GM15510 (cell line): ENCODE measurements around the gene STK32B.

Experiments
- POLR2A ChIP-seq: IDR thresholded peaks from 3 replicates; pipeline ENCODE4 v1.6.1; 2011; ENCODE audit warnings: borderline replicate concordance; ENCODE audit not compliant: insufficient read length; ENCODE audit errors: extremely low read depth

STK32B gene

DNA sequence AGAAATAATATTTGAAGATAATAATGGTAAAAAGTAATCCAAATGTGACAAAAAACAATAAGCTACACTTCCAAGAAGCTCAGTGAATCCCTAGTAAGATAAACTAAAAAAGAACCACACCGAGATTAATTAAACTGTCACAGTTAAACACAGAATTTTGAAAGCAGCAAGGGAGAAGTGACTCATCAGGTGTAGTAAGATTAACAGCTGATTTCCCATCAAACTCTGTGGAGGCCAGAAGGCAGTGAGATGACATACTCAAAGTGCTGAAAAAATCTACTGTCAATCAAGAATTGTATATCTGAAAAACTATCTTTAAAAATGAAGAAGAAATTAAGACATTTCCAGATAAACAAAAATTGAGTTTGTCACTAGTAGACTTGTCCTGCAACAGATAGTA lies 35.3 kb downstream of the STK32B start:
- no peak for TF ChIP-seq POLR2A

DNA sequence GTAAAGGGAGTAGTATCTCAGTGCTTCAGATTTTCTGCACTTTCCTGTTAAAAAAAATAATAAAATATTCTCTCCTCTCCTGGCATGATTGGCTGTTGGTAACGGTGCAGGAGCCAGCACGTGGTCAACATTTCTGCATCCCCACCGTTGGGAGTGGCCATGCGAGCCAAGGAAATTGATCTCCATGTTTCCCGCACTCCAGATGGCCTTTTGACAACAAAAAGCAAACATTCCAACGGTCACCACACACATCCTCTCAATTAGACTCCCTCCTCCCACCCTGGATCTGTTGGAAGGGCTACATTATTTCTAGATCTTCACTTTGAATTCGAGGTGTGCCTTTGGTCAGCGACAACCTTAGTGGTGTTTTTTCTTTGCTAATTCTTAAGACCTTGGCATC lies 45.0 kb downstream of the STK32B start:
- no peak for TF ChIP-seq POLR2A

DNA sequence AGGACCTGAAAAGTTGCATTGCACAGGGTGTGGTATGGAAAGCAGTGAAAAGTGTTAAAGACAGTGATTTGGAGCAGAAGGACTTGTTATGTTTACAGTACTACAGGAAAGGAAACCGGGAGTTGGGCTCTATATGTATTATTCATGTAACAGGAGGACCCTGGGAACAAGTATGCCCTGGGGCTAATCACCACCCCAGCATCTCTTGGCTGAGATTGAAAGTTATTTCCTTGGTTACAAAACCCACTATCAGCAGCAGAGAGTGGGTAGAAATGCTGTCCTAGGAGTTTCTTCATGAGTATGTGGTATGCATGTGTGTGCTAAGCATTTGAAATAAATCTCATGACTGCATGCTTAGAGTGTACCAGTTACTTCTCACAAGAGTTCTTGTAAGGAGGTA lies 46.9 kb downstream of the STK32B start:
- no peak for TF ChIP-seq POLR2A

DNA sequence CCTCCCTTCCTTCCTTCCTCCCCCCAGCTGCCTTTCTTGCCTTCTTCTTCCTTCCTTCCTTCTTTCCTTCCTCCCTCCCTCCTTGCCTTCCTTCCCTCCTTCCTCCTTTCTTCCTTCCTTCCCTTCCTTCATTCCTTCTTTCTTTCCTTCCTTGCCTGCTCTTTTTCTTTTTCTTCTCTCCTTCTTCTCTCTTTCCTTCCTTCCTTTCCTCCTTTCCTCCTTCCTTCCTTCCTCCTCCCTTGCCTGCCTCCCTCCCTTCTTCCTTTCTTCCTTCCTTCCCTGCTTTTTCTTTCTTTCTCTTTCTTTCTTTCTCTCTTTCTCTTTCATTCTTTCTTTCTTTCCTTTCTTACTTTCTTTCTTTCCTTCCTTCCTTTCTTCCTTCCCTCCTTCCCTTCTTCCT lies 49.1 kb downstream of the STK32B start:
- no peak for TF ChIP-seq POLR2A

DNA sequence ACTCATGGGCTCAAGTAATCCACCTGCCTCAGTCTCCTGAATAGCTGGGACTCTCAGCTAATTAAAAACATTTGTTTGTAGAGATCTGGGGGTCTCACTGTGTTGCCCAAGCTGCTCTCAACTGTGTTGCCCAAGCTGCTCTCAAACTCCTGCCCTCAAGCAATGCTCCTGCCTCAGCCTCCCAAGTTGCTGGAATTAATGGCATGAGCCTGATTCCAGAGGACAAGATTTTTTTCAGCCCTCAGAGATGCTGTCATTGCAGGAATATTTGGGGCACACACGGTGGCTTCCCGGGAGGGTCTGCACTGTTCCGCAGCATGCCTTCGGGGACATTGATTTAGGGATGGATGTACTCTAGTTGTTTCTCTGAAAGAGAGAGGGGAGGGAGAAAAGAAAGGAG lies 49.7 kb downstream of the STK32B start:
- no peak for TF ChIP-seq POLR2A

DNA sequence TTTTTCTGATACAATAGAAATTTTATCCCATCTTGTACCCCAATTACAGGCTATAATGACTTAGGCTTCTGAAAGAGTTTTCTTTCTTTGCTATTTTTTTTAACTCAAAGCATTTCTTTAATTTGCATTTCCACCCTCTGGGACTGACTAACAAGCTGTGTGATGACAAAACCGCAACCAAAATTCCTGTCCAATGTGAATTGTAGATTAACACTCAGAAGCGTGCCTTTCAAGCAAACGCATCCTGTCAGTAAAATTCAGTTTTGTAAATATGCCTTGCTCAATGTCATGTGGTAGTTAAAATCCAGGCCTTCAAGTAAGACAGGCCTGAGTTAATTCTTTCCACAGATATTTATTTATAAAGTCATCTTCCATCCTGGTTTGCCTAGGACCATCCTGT lies 50.3 kb downstream of the STK32B start:
- no peak for TF ChIP-seq POLR2A

DNA sequence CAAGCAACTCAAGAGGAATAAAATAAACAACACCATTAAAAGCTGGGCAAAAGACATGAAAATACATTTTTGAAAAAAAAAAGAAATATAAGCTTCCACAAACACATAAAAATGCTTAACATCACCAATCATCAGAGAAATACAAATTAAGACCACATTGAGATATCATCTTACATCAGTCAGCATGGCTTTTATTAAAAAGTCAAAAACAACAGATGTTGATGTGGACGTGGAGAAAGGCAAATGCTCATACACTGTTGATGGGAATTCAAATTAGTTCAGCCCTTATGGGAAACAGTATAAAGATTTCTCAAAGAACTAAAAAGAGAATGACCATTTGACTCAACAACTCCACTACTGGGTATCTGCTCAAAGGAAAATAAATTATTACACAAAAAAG lies 59.6 kb downstream of the STK32B start:
- TF ChIP-seq POLR2A = no peak

DNA sequence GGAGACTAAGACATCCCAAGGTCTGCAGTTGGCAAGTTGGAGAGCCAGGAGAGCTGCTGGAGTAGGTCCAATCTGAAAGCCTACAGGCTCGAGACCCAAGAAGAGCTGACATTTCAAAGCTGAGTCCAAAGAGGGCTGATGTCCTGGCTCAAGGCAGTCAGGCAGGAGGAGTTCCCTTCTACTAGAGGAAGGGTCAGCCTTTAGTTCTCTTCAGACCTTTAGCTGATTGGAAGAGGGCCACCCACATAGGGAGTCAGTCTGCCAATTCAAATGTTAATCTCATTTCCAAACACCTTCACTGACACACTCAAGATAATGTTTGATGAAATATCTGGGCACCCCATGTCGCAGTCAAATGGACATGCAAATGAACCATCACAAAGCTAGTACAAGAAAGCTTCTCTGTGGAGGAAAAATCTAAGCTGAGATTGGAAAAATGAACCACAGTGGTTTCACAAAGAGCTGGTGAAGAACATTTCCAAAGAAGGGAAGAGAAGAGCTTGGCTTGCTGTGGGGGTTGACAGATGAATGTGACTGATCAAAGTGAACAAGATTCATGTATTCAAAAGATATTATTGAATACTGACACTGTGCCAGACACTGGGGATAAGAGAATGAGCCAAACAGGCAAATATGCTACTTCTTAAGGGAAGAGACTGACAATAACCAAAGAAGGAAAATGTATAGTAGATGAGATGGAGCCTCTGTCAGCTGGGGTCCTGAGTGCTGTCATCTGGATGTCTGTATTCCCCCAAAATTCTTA lies 61.2 kb downstream of the STK32B start:
- no peak for TF ChIP-seq POLR2A

DNA sequence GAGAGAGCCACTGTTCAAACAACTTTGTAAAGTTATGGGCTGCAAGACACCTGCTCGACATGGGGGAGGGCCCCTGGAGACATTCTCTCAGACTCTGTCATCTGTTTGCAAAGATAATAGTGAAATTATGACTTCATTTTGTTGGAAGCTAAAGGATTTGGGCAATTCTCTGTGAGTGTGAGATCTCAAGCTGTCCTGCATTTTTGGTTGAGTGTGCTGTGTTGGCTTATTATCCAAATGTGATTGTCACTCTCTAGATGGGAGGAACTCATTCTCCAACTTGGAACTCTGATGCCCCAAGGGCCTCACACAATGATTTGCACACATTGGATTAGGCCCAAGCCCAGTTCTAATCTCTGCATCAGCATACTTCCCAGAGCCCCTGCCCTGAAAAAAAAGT lies 63.7 kb downstream of the STK32B start:
- TF ChIP-seq POLR2A = no peak

DNA sequence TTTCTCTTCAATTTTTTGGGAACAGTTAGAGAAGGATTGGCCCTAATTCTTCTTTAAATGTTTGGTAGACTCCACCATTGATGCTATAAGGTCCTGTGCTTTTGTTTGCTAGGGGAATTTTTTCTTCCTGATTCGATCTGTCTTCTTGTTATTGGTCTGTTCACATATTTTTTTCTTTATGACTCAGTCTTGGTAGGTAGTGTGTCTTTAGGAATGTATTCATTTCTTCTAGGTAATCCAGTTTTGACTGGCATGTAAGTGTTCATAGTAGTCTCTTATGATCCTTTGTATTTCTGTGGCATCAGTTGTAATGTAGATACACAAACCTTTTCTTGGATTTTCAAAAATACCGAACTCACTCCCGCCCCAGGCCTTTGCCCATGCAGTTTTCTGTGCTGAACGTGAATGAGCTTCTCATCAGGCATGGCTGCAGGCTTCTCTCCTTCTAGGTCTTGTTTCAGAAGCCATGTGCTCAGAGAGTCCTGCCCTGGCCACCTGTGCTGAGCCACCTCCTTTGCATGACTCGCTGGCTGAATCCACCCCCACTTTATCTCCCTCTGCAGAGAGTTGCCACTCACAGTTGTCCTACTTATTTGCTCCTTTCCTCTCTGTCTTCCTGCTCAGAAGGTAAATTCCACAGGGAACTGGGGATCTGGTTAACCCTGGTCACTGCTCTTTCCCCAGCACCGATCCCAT lies 67.0 kb downstream of the STK32B start:
- TF ChIP-seq POLR2A = no peak

DNA sequence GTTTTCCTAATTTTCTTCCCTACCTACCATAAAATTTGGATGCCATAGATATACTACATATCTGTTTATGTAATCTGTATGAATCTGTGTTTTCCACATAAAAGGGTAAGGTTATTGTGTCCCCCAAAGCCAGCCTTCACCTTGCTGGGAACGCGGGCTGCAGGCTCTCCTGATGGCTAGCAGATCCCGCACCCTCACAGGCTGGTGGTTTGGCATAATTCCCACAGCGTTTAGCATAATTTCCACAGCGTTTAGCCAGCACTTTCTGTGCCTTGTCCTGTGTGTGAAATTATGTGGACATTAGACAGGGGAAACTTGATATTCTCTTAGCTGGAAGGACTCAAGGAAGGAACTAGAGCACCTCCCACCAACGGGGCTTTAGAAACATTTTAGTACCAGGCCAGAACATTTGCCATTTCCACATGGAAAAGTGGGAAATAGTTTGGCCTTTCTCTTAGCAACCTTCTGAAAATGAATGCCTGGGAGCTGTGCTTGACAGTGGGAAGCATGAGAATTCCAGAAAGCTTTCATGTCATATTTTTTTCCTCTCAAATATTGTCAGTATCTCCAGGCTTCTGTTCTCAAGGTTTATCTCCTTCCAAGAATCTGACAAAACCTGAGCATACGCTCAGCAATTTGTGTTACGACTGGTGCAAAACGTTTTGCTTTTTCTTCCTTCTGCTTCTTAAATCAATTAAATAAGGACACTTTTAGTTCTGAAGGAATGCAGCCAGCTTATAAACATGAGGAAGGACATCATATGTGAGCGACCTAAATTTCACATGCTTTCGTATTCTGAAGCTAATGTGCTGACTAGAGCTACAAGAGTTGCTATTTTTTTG lies 67.9 kb downstream of the STK32B start:
- TF ChIP-seq POLR2A = no peak

DNA sequence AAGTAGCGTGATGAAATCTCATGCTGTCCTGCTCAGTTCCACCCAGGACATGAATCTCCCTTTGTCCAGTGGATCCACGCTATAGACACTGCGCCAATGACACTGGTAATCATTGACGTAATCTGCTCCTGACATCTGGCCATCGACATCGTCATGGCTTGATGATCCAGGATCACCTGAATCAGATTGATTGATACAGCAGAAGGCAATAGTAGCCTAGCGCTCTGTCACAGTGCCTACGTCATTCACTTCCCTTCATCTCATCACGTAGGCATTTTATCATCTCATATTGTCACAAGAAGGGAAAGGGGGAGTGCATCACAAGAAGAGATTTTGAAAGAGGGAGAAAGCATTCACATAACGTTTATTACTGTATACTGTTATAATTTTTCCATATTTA lies 68.8 kb downstream of the STK32B start:
- TF ChIP-seq POLR2A = no peak

DNA sequence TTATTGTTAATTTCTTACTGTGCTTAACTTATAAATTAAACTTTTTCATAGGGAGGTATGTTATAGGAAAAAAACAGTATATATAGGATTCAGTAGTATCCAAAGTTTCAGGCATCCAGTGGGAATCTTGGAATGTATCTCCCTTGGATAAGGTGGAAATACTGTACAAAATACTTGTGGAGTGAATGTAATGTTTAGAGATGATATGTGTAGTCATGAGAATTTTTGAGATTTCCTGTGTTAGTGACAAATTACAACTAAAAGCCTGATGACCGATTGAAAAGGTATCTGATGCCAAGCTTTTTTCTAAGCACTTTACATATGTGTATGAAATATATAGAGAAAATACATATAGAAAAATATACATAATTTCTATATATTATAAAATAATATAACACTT lies 69.2 kb downstream of the STK32B start:
- no peak for TF ChIP-seq POLR2A

DNA sequence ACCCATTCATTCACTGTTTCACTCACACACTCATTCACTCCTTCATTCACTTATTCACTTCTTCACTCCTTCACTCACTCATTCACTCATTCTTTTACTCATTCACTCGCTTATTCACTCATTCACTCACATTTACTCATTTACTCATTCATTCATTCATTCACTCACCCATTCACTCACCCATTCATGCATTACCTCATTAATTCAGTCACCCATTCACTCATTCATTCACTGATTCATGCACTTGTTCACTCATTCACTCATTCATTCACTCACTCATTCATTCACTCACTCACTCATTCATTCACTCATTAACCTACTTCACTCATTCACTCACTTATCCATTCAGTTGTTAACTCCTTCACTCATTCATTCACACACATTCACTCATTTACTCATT lies 70.8 kb downstream of the STK32B start:
- TF ChIP-seq POLR2A = no peak

DNA sequence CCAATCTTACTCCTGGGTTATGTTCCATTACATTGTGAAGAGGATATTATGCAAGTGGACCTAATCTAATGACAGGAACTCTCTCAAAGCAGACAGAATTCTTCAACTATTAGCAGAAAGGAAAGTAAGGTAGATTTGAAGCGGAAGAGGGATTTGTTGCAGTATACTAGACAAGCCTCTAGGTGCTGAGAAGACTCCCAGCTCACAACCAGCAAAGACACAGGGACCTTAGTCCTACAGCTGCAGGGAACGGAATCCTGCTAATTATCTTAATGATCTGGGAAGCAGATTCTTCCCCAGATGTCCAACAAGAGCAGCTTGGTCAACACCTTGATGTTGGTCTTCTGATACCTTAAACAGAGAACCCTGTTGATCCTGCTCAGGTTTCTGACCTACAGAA lies 73.6 kb downstream of the STK32B start:
- no peak for TF ChIP-seq POLR2A

DNA sequence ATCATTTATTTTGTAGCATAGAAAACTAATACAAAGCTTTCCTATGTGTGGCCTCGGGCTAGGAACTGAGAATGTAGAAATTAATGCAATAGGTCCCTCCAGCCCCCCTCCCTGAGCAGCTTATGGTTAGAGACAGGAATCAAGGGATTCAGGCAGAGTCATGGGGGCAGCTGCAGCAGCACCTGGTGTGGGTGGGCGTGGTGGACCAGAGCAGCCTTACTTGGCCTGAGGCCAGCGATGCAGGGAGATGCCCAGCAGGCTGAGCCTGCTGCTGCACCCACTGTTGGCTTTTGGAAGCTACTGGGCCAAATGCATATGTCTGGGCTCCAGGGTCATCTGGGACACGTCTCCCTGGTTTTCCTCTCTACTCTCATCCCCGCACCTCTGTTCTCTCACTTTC lies 74.0 kb downstream of the STK32B start:
- TF ChIP-seq POLR2A = no peak

DNA sequence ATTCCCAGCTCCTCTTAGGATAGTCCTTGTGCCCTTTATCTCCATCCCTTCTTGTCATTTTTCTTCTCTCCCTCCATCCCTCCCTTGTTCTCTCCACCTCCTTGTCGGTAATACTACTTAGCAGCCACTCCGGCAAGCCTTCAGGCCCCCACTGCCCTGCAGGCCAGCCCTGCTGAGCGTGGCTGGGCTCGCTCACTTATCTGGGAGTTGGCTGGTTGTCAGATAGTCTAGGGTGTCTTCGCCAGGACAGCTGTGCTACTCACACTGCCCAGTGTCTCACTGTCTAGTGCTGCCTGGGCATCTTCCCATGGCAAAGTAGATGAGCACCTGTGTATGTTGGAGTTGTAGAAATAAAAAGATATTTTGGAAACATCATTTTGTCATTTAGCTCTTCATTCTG lies 75.0 kb downstream of the STK32B start:
- TF ChIP-seq POLR2A = no peak

DNA sequence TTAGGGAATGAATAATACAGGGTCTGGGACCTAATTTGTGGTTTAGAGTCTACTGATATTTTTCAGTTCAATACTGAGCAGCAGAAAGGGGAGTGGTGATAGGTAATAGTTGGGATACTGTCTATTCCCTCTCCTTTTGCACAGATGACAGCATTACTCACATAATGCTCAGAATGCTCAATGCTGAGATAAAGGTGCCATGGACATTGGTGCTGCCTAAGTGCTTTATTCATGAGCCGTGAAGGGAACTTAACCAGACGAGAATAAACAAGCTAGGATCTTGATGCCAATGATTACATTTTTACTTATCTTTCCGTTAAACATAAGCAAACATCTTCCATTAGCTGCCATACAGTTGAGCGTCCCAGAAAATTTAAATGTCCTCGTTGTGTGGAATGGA lies 75.6 kb downstream of the STK32B start:
- TF ChIP-seq POLR2A = no peak
